Liver (tissue), 9 donors: ENCODE measurements around the gene MTRR. TPM values are rescaled to one million over a fixed set of nuclear protein-coding genes. Genes with fewer than 3 reads are reported as not detected.

ENCODE experiments used
- DNase-seq: peaks from one replicate; pipeline ENCODE4 v3.0.0-alpha.2; 2017; ENCODE audit warnings: low spot score
- H3K27ac ChIP-seq, 2 donors: one replicate each; pipeline ENCODE4 v1.7.0; 2013; ENCODE audit warnings: inconsistent platforms in 2 of 2, low read length in 2 of 2, control low read depth in 1 of 2, low read depth in 1 of 2, mild to moderate bottlenecking in 1 of 2
- H3K27me3 ChIP-seq, 4 donors: one replicate each; pipeline versions ENCODE4 v1.6.1 to v1.7.0; 2013; ENCODE audit warnings: low read length in 3 of 4, inconsistent platforms in 1 of 4, mild to moderate bottlenecking in 1 of 4, moderate library complexity in 1 of 4; ENCODE audit not compliant: control insufficient read depth in 4 of 4, insufficient read depth in 4 of 4
- H3K36me3 ChIP-seq, 4 donors: one replicate each; pipeline versions ENCODE4 v1.6.1 to v1.7.0; 2013; ENCODE audit warnings: low read length in 3 of 4, mild to moderate bottlenecking in 3 of 4, low read depth in 1 of 4, moderate library complexity in 1 of 4; ENCODE audit not compliant: control insufficient read depth in 4 of 4, insufficient read depth in 3 of 4
- H3K4me1 ChIP-seq, 4 donors: one replicate each; pipeline versions ENCODE4 v1.6.1 to v1.7.0; 2013; ENCODE audit warnings: low read length in 3 of 4, mild to moderate bottlenecking in 3 of 4, moderate library complexity in 1 of 4; ENCODE audit not compliant: control insufficient read depth in 4 of 4, insufficient read depth in 4 of 4
- H3K4me3 ChIP-seq, 3 donors: one replicate each; pipeline versions ENCODE4 v1.6.1 to v1.7.0; 2013; ENCODE audit warnings: low read length in 3 of 3, control low read depth in 1 of 3, low read depth in 1 of 3, mild to moderate bottlenecking in 1 of 3
- H3K9ac ChIP-seq, 2 donors: one replicate each; pipeline ENCODE4 v1.7.0; 2013; ENCODE audit warnings: low read length in 2 of 2, mild to moderate bottlenecking in 2 of 2, moderate library complexity in 2 of 2, control low read depth in 1 of 2, low read depth in 1 of 2
- H3K9me3 ChIP-seq, 4 donors: one replicate each; pipeline versions ENCODE4 v1.6.1 to v1.7.0; 2013; ENCODE audit warnings: low read length in 3 of 4; ENCODE audit not compliant: control insufficient read depth in 4 of 4
- ATF3 ChIP-seq: IDR thresholded peaks from 2 replicates; pipeline ENCODE4 v1.6.1; 2016; ENCODE audit warnings: antibody characterized with exemption
- CTCF ChIP-seq: fragments of 150-350 bp; IDR thresholded peaks from 2 replicates; pipeline ENCODE4 v1.5.1; 2017; ENCODE audit warnings: improper control_type of control experiment, low read depth, low read length; ENCODE audit not compliant: missing input control
- EGR1 ChIP-seq, 2 donors: IDR thresholded peaks; 2 replicates each; pipeline ENCODE4 v1.6.1; 2016 to 2018; ENCODE audit warnings: antibody characterized with exemption in 2 of 2, low read depth in 2 of 2
- FOXA1 ChIP-seq: IDR thresholded peaks from 2 replicates; pipeline ENCODE4 v1.6.1; 2016; ENCODE audit warnings: antibody characterized with exemption
- FOXA2 ChIP-seq: IDR thresholded peaks from 2 replicates; pipeline ENCODE4 v1.6.1; 2016; ENCODE audit warnings: antibody characterized with exemption
- GABPA ChIP-seq, 2 donors: IDR thresholded peaks in 1 of 2; conservative IDR thresholded peaks in 1 of 2; 2 replicates each; pipeline ENCODE4 v1.6.1; 2016; ENCODE audit warnings: antibody characterized with exemption in 2 of 2, mild to moderate bottlenecking in 1 of 2, moderate library complexity in 1 of 2
- HNF4A ChIP-seq, 2 donors: conservative IDR thresholded peaks; 2 replicates each; pipeline ENCODE4 v1.6.1; 2016; ENCODE audit warnings: antibody characterized with exemption in 2 of 2, mild to moderate bottlenecking in 2 of 2
- JUND ChIP-seq, 2 donors: IDR thresholded peaks; 2 replicates each; pipeline ENCODE4 v1.6.1; 2016; ENCODE audit warnings: antibody characterized with exemption in 2 of 2
- MAX ChIP-seq: IDR thresholded peaks from 2 replicates; pipeline ENCODE4 v1.6.1; 2016; ENCODE audit warnings: antibody characterized with exemption
- NR2F2 ChIP-seq: IDR thresholded peaks from 2 replicates; pipeline ENCODE4 v1.6.1; 2016; ENCODE audit warnings: antibody characterized with exemption
- RAD21 ChIP-seq, 2 donors: IDR thresholded peaks; 2 replicates each; pipeline ENCODE4 v1.6.1; 2016; ENCODE audit warnings: antibody characterized with exemption in 2 of 2, mild to moderate bottlenecking in 2 of 2
- REST ChIP-seq: IDR thresholded peaks from 2 replicates; pipeline ENCODE4 v1.6.1; 2016; ENCODE audit warnings: antibody characterized with exemption, mild to moderate bottlenecking
- RXRA ChIP-seq, 2 donors: IDR thresholded peaks; 2 replicates each; pipeline ENCODE4 v1.6.1; 2017 to 2018; ENCODE audit warnings: antibody characterized with exemption in 2 of 2, mild to moderate bottlenecking in 1 of 2
- SP1 ChIP-seq: IDR thresholded peaks from 2 replicates; pipeline ENCODE4 v1.6.1; 2018; ENCODE audit warnings: antibody characterized with exemption, mild to moderate bottlenecking
- TAF1 ChIP-seq: conservative IDR thresholded peaks from 2 replicates; pipeline ENCODE4 v1.6.1; 2016; ENCODE audit warnings: antibody characterized with exemption, mild to moderate bottlenecking
- YY1 ChIP-seq: IDR thresholded peaks from 2 replicates; pipeline ENCODE4 v1.6.1; 2016; ENCODE audit warnings: antibody characterized with exemption, mild to moderate bottlenecking
- ZBTB33 ChIP-seq: IDR thresholded peaks from 2 replicates; pipeline ENCODE4 v1.6.1; 2016; ENCODE audit warnings: antibody characterized with exemption
- WGBS: extraction: QIAGEN DNeasy Blood & Tissue Kit; methylation state at CpG from one replicate; pipeline ENCODE4 v1.1.7; 2013; 5-methylcytosine and 5-hydroxymethylcytosine counted together
- polyA plus RNA-seq, 2 donors: library from polyadenylated mRNA; stranded (reverse) in 1 of 2; unstranded in 1 of 2; fragments of 200-250 nt in 1 of 2; fragments of >200 nt in 1 of 2; fragmentation: Nextera tagmentation in 1 of 2; extraction: Ambion mirVana in 1 of 2; gene quantifications; one replicate each; pipeline versions ENCODE4 v1.2.1 to v1.2.3, GENCODE V29; 2013 to 2015
- total RNA-seq, 2 donors: library from RNA; depleted of rRNA; stranded (reverse); fragments of >200 nt; gene quantifications; one replicate each; pipeline ENCODE4 v1.2.3, GENCODE V29; 2014
- donor health status: healthy.
- donor health status: healthy.
- donor health status: healthy.
- donor health status: healthy.
- donor health status: healthy.

Gene MTRR
- total and polyA plus RNA-seq, 4 donors, result 16.2 to 49.7 (median 18.0) TPM

GRCh38 chr5:7926720-7927119, 57.8 kb downstream of the MTRR start:
- Histone ChIP-seq H3K9ac (no peak overlapping the region), H3K4me1 (no peaks in the 10 kb centered on the region), H3K27me3 (peaks cover 0 to 5% (median 0%) of the 10 kb centered on the region in 4 donors), H3K27ac (no peak overlapping the region), H3K9me3 (no peaks in the 10 kb centered on the region), H3K36me3 (no peaks in the 10 kb centered on the region), H3K4me3 (no peak overlapping the region)
- 86% methylated on average over 6 of the region's 6 CpGs for WGBS
- TF ChIP-seq YY1 (no peak), SP1 (no peak), JUND (IDR thresholded peaks at IDR 0.05) (no peak), MAX (no peak), RAD21 (IDR thresholded peaks at IDR 0.05) (no peak), RXRA (IDR thresholded peaks at IDR 0.05) (no peak), ZBTB33 (no peak), CTCF (no peak), EGR1 (IDR thresholded peaks at IDR 0.05; ENCODE audit: low read depth in 2 of 2) (no peak), ATF3 (no peak), FOXA1 (no peak), TAF1 (no peak), HNF4A (conservative IDR thresholded peaks at IDR 0.05) (no peak), FOXA2 (no peak), GABPA (IDR thresholded peaks at IDR 0.05 in 1 of 2, conservative IDR thresholded peaks at IDR 0.05 in 1 of 2) (no peak), NR2F2 (no peak), REST (no peak)
- DNase-seq, result no peak
